Progenitor cell of endocrine pancreas (in vitro differentiated cells): ENCODE results near the gene ZFP42. TPM values are rescaled to one million over a fixed set of nuclear protein-coding genes. Genes with fewer than 3 reads are reported as not detected.
"Not testable (repeated sequence)": the region's sequence is repeated elsewhere in the genome, so short reads cannot be mapped to it uniquely, and the experiment has no call there.

Experiments used
- DNase-seq: peaks from one replicate; pipeline ENCODE4 v3.0.0; 2021; ENCODE audit warnings: low spot score; ENCODE audit not compliant: unreplicated experiment
- H3K27ac Mint-ChIP-seq: 2 replicates; pipeline ENCODE4 v1.8.0; 2021; ENCODE audit warnings: mild to moderate bottlenecking, moderate library complexity, mixed read lengths
- H3K27me3 Mint-ChIP-seq: 2 replicates; pipeline ENCODE4 v1.8.0; 2021; ENCODE audit warnings: mixed read lengths
- H3K36me3 Mint-ChIP-seq: 2 replicates; pipeline ENCODE4 v1.8.0; 2022; ENCODE audit warnings: mixed read lengths; ENCODE audit not compliant: insufficient read depth
- H3K4me1 Mint-ChIP-seq: 2 replicates; pipeline ENCODE4 v1.8.0; 2021; ENCODE audit warnings: low read depth, mixed read lengths
- H3K4me3 Mint-ChIP-seq: 2 replicates; pipeline ENCODE4 v1.8.0; 2021; ENCODE audit warnings: low read depth, mild to moderate bottlenecking, moderate library complexity, mixed read lengths
- H3K9me3 Mint-ChIP-seq: 2 replicates; pipeline ENCODE4 v1.8.0; 2021; ENCODE audit warnings: low read depth, mixed read lengths
- CTCF ChIP-seq: fragments of 200-600 bp; sonication (generic); IDR thresholded peaks from one replicate; pipeline ENCODE4 v1.5.0; 2021; ENCODE audit warnings: antibody characterized with exemption, mild to moderate bottlenecking; ENCODE audit not compliant: unreplicated experiment
- total RNA-seq: library from RNA; stranded (reverse); gene quantifications from 2 replicates; pipeline ENCODE4 v1.2.1, GENCODE V29; 2021

Gene ZFP42
- total RNA-seq, 1 donor from 2014 or later, result 3.9 TPM

- no peaks in the 10 kb centered on the region for H3K36me3 Mint-ChIP-seq
- H3K9me3 Mint-ChIP-seq, result no peaks in the 10 kb centered on the region
- H3K27ac Mint-ChIP-seq, result no peak overlapping the region
- H3K4me3 Mint-ChIP-seq, result no peak overlapping the region
- DNase-seq, result no peak
- TF ChIP-seq CTCF, result no peak
- H3K4me1 Mint-ChIP-seq, result peaks cover 16% of the 10 kb centered on the region
- H3K27me3 Mint-ChIP-seq, result no peaks in the 10 kb centered on the region
Measured at GRCh38 chr4:187972135-187972534, 23.4 kb upstream of the ZFP42 start.

- Mint-ChIP-seq H3K4me3 (no peak overlapping the region), H3K36me3 (peaks cover 1% of the 10 kb centered on the region), H3K27ac (no peak overlapping the region), H3K9me3 (no peaks in the 10 kb centered on the region), H3K4me1 (peaks cover 2% of the 10 kb centered on the region), H3K27me3 (peaks cover 7% of the 10 kb centered on the region)
- DNase-seq, result no peak
- no peak for TF ChIP-seq CTCF
Measured at GRCh38 chr4:187983746-187984145, 11.8 kb upstream of the ZFP42 start.

GRCh38 chr4:187992971-187993370 lies 2.6 kb upstream of the ZFP42 start:
- H3K4me1 Mint-ChIP-seq, result peaks cover 9% of the 10 kb centered on the region
- H3K27ac Mint-ChIP-seq, result no peak overlapping the region
- no peak for DNase-seq
- no peak overlapping the region for H3K4me3 Mint-ChIP-seq
- peaks cover 8% of the 10 kb centered on the region for H3K36me3 Mint-ChIP-seq
- H3K9me3 Mint-ChIP-seq, result peaks cover 10% of the 10 kb centered on the region
- no peak for TF ChIP-seq CTCF
- H3K27me3 Mint-ChIP-seq, result peaks cover 25% of the 10 kb centered on the region

GRCh38 chr4:187993827-187994226 lies 1.7 kb upstream of the ZFP42 start:
- no peak overlapping the region for H3K27ac Mint-ChIP-seq
- peaks cover 8% of the 10 kb centered on the region for H3K36me3 Mint-ChIP-seq
- TF ChIP-seq CTCF, result peak; percentile 44
- peaks cover 25% of the 10 kb centered on the region for H3K27me3 Mint-ChIP-seq
- no peak for DNase-seq
- peaks cover 10% of the 10 kb centered on the region for H3K9me3 Mint-ChIP-seq
- peaks cover 9% of the 10 kb centered on the region for H3K4me1 Mint-ChIP-seq
- no peak overlapping the region for H3K4me3 Mint-ChIP-seq

- peaks cover 8% of the 10 kb centered on the region for H3K9me3 Mint-ChIP-seq
- H3K27me3 Mint-ChIP-seq, result peaks cover 25% of the 10 kb centered on the region
- H3K4me3 Mint-ChIP-seq, result peak overlapping the region; percentile 78
- peaks cover 9% of the 10 kb centered on the region for H3K4me1 Mint-ChIP-seq
- TF ChIP-seq CTCF, result no peak
- peaks cover 9% of the 10 kb centered on the region for H3K36me3 Mint-ChIP-seq
- no peak for DNase-seq
- H3K27ac Mint-ChIP-seq, result peak overlapping the region; percentile 64
Measured at GRCh38 chr4:187996502-187997177, 1.1 kb downstream of the ZFP42 start.

GRCh38 chr4:187997991-187998390 lies 2.4 kb downstream of the ZFP42 start:
- not testable (repeated sequence) for H3K27ac Mint-ChIP-seq, H3K9me3 Mint-ChIP-seq, DNase-seq, H3K4me1 Mint-ChIP-seq, H3K4me3 Mint-ChIP-seq
- H3K27me3 Mint-ChIP-seq, result peaks cover 25% of the 10 kb centered on the region
- H3K36me3 Mint-ChIP-seq, result peaks cover 12% of the 10 kb centered on the region
